ENCODE measurements around the gene TWIST2.
A peak's percentile ranks its signal among the peaks of the same experiment; 100 is the strongest.

Gene TWIST2

GRCh38 chr2:238891457-238892203 lies 43.7 kb downstream of the TWIST2 start:
- DNase-seq (ENCODE audit: low spot score): no peak

- no peak for DNase-seq (ENCODE audit: low spot score)
Observed at GRCh38 chr2:238892204-238892500, 44.3 kb downstream of the TWIST2 start.

- no peak for DNase-seq (ENCODE audit: low spot score)
Observed at GRCh38 chr2:238892796-238893195, 44.9 kb downstream of the TWIST2 start.

GRCh38 chr2:238893349-238894000 lies 45.6 kb downstream of the TWIST2 start:
- DNase-seq (ENCODE audit: low spot score): no peak

GRCh38 chr2:238894226-238894949 lies 46.5 kb downstream of the TWIST2 start:
- DNase-seq (ENCODE audit: low spot score): no peak

GRCh38 chr2:238894950-238895298 lies 47.0 kb downstream of the TWIST2 start:
- DNase-seq (ENCODE audit: low spot score): no peak

- DNase-seq (ENCODE audit: low spot score): peak; percentile 26
Observed at GRCh38 chr2:238895361-238895882, 47.5 kb downstream of the TWIST2 start.

GRCh38 chr2:238895891-238896600 lies 48.2 kb downstream of the TWIST2 start:
- DNase-seq (ENCODE audit: low spot score): peak; percentile 89

- DNase-seq (ENCODE audit: low spot score): no peak
Observed at GRCh38 chr2:238896641-238897040, 48.8 kb downstream of the TWIST2 start.

GRCh38 chr2:238897122-238897880 lies 49.4 kb downstream of the TWIST2 start:
- no peak for DNase-seq (ENCODE audit: low spot score)

GRCh38 chr2:238897911-238898311 lies 50.0 kb downstream of the TWIST2 start:
- DNase-seq (ENCODE audit: low spot score): no peak

GRCh38 chr2:238898534-238899281 lies 50.8 kb downstream of the TWIST2 start:
- DNase-seq (ENCODE audit: low spot score): no peak

- peak; percentile 13 for DNase-seq (ENCODE audit: low spot score)
Observed at GRCh38 chr2:238899386-238899785, 51.5 kb downstream of the TWIST2 start.

GRCh38 chr2:238900511-238900910 lies 52.6 kb downstream of the TWIST2 start:
- DNase-seq (ENCODE audit: low spot score): peak; percentile 12

GRCh38 chr2:238901461-238902057 lies 53.7 kb downstream of the TWIST2 start:
- no peak for DNase-seq (ENCODE audit: low spot score)

GRCh38 chr2:238902285-238902684 lies 54.4 kb downstream of the TWIST2 start:
- no peak for DNase-seq (ENCODE audit: low spot score)

- DNase-seq (ENCODE audit: low spot score): no peak
Observed at GRCh38 chr2:238903141-238903540, 55.3 kb downstream of the TWIST2 start.

GRCh38 chr2:238904177-238904576 lies 56.3 kb downstream of the TWIST2 start:
- no peak for DNase-seq (ENCODE audit: low spot score)

- DNase-seq (ENCODE audit: low spot score): no peak
Observed at GRCh38 chr2:238904716-238905115, 56.8 kb downstream of the TWIST2 start.

GRCh38 chr2:238905224-238905623 lies 57.3 kb downstream of the TWIST2 start:
- DNase-seq (ENCODE audit: low spot score): no peak

GRCh38 chr2:238905644-238906043 lies 57.8 kb downstream of the TWIST2 start:
- no peak for DNase-seq (ENCODE audit: low spot score)

Data from AG08396 (cell line).